SK-N-SH treated with all-trans-retinoic acid at 6 μM for 48 hours (cell line): ENCODE data around the gene TFF3.

Experiments used
- ATAC-seq: fragments of 200-7000 bp; cut with Tn5 transposase; 3 replicates; pipeline ENCODE4 v1.9.1; 2020; ENCODE audit warnings: mild to moderate bottlenecking, moderate library complexity
- BACH2 ChIP-seq: fragments of 250-450 bp; sonication (Bioruptor Pico); IDR thresholded peaks from 2 replicates; pipeline ENCODE4 v1.9.0; 2021; ENCODE audit warnings: mild to moderate bottlenecking, borderline replicate concordance
- CSDC2 ChIP-seq: fragments of 250-450 bp; sonication (Bioruptor Pico); IDR thresholded peaks from 2 replicates; pipeline ENCODE4 v1.5.0; 2020; ENCODE audit warnings: mild to moderate bottlenecking, moderate library complexity
- GLIS3 ChIP-seq: fragments of 250-450 bp; sonication (Bioruptor Pico); IDR thresholded peaks from 2 replicates; pipeline ENCODE4 v1.5.0; 2020; ENCODE audit warnings: mild to moderate bottlenecking, moderate library complexity
- ISL1 ChIP-seq: fragments of 250-450 bp; sonication (Bioruptor Pico); IDR thresholded peaks from 2 replicates; pipeline ENCODE4 v2.1.2; 2022; ENCODE audit warnings: mild to moderate bottlenecking, moderate library complexity
- OSR1 ChIP-seq: fragments of 250-450 bp; sonication (Bioruptor Pico); IDR thresholded peaks from 2 replicates; pipeline ENCODE4 v1.8.0; 2022; ENCODE audit warnings: moderate library complexity, mild to moderate bottlenecking, inconsistent platforms
- PPARA ChIP-seq: fragments of 250-450 bp; sonication (Bioruptor Pico); IDR thresholded peaks from 2 replicates; pipeline ENCODE4 v1.5.0; 2020; ENCODE audit warnings: mild to moderate bottlenecking, borderline replicate concordance
- RARB ChIP-seq: fragments of 250-450 bp; sonication (Bioruptor Pico); IDR thresholded peaks from 2 replicates; pipeline ENCODE4 v1.8.0; 2021; ENCODE audit warnings: mild to moderate bottlenecking, moderate library complexity
- SNAI2 ChIP-seq: fragments of 250-450 bp; sonication (Bioruptor Pico); IDR thresholded peaks from 2 replicates; pipeline ENCODE4 v1.5.0; 2020; ENCODE audit warnings: mild to moderate bottlenecking, moderate library complexity
- TCF4 ChIP-seq: fragments of 250-450 bp; sonication (Bioruptor Pico); IDR thresholded peaks from 2 replicates; pipeline ENCODE4 v1.8.0; 2021; ENCODE audit warnings: mild to moderate bottlenecking, moderate library complexity, borderline replicate concordance
- TOX ChIP-seq: fragments of 250-450 bp; sonication (Bioruptor Pico); IDR thresholded peaks from 2 replicates; pipeline ENCODE4 v1.8.0; 2021; ENCODE audit warnings: mild to moderate bottlenecking, moderate library complexity, borderline replicate concordance
- ZC3H10 ChIP-seq: fragments of 250-450 bp; sonication (Bioruptor Pico); IDR thresholded peaks from 2 replicates; pipeline ENCODE4 v1.5.1; 2021; ENCODE audit warnings: mild to moderate bottlenecking, moderate library complexity
- ZFP3 ChIP-seq: fragments of 250-450 bp; sonication (Bioruptor Pico); IDR thresholded peaks from 2 replicates; pipeline ENCODE4 v1.5.0; 2020; ENCODE audit warnings: mild to moderate bottlenecking, moderate library complexity
- ZFP30 ChIP-seq: fragments of 450-650 bp; formaldehyde crosslinking; IDR thresholded peaks from 2 replicates; pipeline ENCODE4 v1.5.0; 2022; ENCODE audit warnings: mild to moderate bottlenecking, moderate library complexity
- ZNF565 ChIP-seq: fragments of 450-650 bp; formaldehyde crosslinking; conservative IDR thresholded peaks from 2 replicates; pipeline ENCODE4 v1.5.0; 2020; ENCODE audit warnings: low read depth, mild to moderate bottlenecking, moderate library complexity
- ZNF70 ChIP-seq: fragments of 450-650 bp; formaldehyde crosslinking; IDR thresholded peaks from 2 replicates; pipeline ENCODE4 v1.5.0; 2020; ENCODE audit warnings: mild to moderate bottlenecking, moderate library complexity
- ZNF8 ChIP-seq: fragments of 450-650 bp; formaldehyde crosslinking; IDR thresholded peaks from 2 replicates; pipeline ENCODE4 v1.5.0; 2020; ENCODE audit warnings: mild to moderate bottlenecking, moderate library complexity
- TF ChIP-seq, protein P1 (sequence below): fragments of 250-450 bp; sonication (Bioruptor Pico); IDR thresholded peaks from 2 replicates; pipeline ENCODE4 v1.5.1; 2020; ENCODE audit warnings: low read depth, mild to moderate bottlenecking, moderate library complexity
- TF ChIP-seq, protein P2 (sequence below): fragments of 250-450 bp; sonication (Bioruptor Pico); IDR thresholded peaks from 2 replicates; pipeline ENCODE4 v1.8.0; 2020; ENCODE audit warnings: mild to moderate bottlenecking, moderate library complexity, borderline replicate concordance
- TF ChIP-seq, protein P3 (sequence below): fragments of 250-450 bp; sonication (Bioruptor Pico); IDR thresholded peaks from 2 replicates; pipeline ENCODE4 v1.8.0; 2021; ENCODE audit warnings: low read depth, mild to moderate bottlenecking, moderate library complexity, borderline replicate concordance
- TF ChIP-seq, protein P4 (sequence below): fragments of 250-450 bp; sonication (Bioruptor Pico); IDR thresholded peaks from 2 replicates; pipeline ENCODE4 v1.5.0; 2020; ENCODE audit warnings: mild to moderate bottlenecking, moderate library complexity

The TFF3 gene

GRCh38 chr21:42298237-42298636 lies 17.0 kb downstream of the TFF3 start:
- TF ChIP-seq ZNF70 (CRISPR knock-in tag), result no peak
- TF ChIP-seq TOX (CRISPR knock-in tag), result no peak
- TF ChIP-seq BACH2, result no peak
- ATAC-seq, result no peak

DNA sequence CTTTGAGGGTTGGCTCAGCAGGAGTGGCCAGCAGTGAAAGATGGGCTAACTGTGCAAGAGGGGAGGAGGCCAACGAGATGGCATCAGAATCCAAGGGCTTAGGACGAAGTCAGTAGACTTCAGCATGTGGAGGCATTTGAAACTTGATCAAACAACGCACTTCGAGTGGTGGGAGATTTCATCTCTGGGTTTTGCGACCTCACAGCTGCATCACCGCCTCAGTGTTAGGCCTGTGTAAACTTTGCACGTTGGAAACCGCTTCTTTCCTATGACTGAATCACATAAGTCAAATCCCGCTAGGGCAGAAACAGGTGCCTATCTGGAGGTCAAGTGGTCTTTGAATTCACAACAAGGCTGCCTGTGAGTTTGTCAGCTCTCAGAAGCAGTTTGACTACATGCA lies 17.8 kb downstream of the TFF3 start:
- no peak for ATAC-seq

DNA sequence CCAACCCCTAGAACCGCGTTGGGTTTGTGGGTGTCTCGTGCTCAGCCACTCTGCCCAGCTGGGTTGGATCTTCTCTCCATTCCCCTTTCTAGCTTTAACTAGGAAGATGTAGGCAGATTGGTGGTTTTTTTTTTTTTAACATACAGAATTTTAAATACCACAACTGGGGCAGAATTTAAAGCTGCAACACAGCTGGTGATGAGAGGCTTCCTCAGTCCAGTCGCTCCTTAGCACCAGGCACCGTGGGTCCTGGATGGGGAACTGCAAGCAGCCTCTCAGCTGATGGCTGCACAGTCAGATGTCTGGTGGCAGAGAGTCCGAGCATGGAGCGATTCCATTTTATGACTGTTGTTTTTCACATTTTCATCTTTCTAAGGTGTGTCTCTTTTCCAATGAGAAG lies 18.7 kb downstream of the TFF3 start:
- TF ChIP-seq, protein P1, sequence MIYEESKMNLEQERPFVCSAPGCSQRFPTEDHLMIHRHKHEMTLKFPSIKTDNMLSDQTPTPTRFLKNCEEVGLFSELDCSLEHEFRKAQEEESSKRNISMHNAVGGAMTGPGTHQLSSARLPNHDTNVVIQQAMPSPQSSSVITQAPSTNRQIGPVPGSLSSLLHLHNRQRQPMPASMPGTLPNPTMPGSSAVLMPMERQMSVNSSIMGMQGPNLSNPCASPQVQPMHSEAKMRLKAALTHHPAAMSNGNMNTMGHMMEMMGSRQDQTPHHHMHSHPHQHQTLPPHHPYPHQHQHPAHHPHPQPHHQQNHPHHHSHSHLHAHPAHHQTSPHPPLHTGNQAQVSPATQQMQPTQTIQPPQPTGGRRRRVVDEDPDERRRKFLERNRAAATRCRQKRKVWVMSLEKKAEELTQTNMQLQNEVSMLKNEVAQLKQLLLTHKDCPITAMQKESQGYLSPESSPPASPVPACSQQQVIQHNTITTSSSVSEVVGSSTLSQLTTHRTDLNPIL, result no peak
- TF ChIP-seq ZC3H10 (no peak), TCF4 (CRISPR knock-in tag) (no peak), CSDC2 (CRISPR knock-in tag) (no peak), ZNF565 (CRISPR knock-in tag) (no peak), ZFP3 (CRISPR knock-in tag) (no peak), ISL1 (CRISPR knock-in tag) (no peak), ZNF70 (CRISPR knock-in tag) (no peak), OSR1 (CRISPR knock-in tag) (no peak)
- TF ChIP-seq, protein P2, sequence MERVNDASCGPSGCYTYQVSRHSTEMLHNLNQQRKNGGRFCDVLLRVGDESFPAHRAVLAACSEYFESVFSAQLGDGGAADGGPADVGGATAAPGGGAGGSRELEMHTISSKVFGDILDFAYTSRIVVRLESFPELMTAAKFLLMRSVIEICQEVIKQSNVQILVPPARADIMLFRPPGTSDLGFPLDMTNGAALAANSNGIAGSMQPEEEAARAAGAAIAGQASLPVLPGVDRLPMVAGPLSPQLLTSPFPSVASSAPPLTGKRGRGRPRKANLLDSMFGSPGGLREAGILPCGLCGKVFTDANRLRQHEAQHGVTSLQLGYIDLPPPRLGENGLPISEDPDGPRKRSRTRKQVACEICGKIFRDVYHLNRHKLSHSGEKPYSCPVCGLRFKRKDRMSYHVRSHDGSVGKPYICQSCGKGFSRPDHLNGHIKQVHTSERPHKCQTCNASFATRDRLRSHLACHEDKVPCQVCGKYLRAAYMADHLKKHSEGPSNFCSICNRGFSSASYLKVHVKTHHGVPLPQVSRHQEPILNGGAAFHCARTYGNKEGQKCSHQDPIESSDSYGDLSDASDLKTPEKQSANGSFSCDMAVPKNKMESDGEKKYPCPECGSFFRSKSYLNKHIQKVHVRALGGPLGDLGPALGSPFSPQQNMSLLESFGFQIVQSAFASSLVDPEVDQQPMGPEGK (CRISPR knock-in tag), result no peak
- ATAC-seq, result no peak

More for the DNA sequence above, 17.8 kb downstream of the TFF3 start:
- TF ChIP-seq ISL1 (CRISPR knock-in tag), result no peak
- TF ChIP-seq, protein P3, sequence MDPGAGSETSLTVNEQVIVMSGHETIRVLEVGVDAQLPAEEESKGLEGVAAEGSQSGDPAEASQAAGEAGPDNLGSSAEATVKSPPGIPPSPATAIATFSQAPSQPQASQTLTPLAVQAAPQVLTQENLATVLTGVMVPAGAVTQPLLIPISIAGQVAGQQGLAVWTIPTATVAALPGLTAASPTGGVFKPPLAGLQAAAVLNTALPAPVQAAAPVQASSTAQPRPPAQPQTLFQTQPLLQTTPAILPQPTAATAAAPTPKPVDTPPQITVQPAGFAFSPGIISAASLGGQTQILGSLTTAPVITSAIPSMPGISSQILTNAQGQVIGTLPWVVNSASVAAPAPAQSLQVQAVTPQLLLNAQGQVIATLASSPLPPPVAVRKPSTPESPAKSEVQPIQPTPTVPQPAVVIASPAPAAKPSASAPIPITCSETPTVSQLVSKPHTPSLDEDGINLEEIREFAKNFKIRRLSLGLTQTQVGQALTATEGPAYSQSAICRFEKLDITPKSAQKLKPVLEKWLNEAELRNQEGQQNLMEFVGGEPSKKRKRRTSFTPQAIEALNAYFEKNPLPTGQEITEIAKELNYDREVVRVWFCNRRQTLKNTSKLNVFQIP (CRISPR knock-in tag), result no peak
- TF ChIP-seq ZNF565 (CRISPR knock-in tag), result no peak
- no peak for TF ChIP-seq PPARA (CRISPR knock-in tag)
- TF ChIP-seq ZNF70 (CRISPR knock-in tag), result no peak
- TF ChIP-seq BACH2, result no peak
- no peak for TF ChIP-seq SNAI2 (CRISPR knock-in tag)
- TF ChIP-seq ZNF8 (CRISPR knock-in tag), result no peak
- TF ChIP-seq RARB (CRISPR knock-in tag), result no peak
- TF ChIP-seq CSDC2 (CRISPR knock-in tag), result no peak
- TF ChIP-seq, protein P1, result no peak
- TF ChIP-seq ZFP30 (CRISPR knock-in tag), result no peak
- no peak for TF ChIP-seq ZC3H10
- TF ChIP-seq, protein P2 (CRISPR knock-in tag), result no peak
- TF ChIP-seq ZFP3 (CRISPR knock-in tag), result no peak
- TF ChIP-seq, protein P4, sequence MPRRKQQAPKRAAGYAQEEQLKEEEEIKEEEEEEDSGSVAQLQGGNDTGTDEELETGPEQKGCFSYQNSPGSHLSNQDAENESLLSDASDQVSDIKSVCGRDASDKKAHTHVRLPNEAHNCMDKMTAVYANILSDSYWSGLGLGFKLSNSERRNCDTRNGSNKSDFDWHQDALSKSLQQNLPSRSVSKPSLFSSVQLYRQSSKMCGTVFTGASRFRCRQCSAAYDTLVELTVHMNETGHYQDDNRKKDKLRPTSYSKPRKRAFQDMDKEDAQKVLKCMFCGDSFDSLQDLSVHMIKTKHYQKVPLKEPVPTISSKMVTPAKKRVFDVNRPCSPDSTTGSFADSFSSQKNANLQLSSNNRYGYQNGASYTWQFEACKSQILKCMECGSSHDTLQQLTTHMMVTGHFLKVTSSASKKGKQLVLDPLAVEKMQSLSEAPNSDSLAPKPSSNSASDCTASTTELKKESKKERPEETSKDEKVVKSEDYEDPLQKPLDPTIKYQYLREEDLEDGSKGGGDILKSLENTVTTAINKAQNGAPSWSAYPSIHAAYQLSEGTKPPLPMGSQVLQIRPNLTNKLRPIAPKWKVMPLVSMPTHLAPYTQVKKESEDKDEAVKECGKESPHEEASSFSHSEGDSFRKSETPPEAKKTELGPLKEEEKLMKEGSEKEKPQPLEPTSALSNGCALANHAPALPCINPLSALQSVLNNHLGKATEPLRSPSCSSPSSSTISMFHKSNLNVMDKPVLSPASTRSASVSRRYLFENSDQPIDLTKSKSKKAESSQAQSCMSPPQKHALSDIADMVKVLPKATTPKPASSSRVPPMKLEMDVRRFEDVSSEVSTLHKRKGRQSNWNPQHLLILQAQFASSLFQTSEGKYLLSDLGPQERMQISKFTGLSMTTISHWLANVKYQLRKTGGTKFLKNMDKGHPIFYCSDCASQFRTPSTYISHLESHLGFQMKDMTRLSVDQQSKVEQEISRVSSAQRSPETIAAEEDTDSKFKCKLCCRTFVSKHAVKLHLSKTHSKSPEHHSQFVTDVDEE (CRISPR knock-in tag), result no peak
- TF ChIP-seq TOX (CRISPR knock-in tag), result no peak
- no peak for TF ChIP-seq GLIS3
